Measurements from ENCODE around the gene PHEX. TPM values are rescaled to one million over a fixed set of nuclear protein-coding genes. Genes with fewer than 3 reads are reported as not detected.

The PHEX gene
- total RNA-seq, 1 donor from 2014 or later, result 0.93 TPM

- intact Hi-C loops (cut with DNase I), result no loop called here
These were observed 1.7 kb downstream of the PHEX start for GRCh38 chrX:22033818-22034217.

GRCh38 chrX:22035236-22035635, 3.1 kb downstream of the PHEX start:
- no peak for ATAC-seq
- no peak overlapping the region for H3K27ac ChIP-seq
- no peaks in the 10 kb centered on the region for H3K36me3 ChIP-seq
- H3K27me3 ChIP-seq, result no peaks in the 10 kb centered on the region
- DNase-seq, result no peak
- no peak for TF ChIP-seq CTCF (IDR thresholded peaks at IDR 0.05)
- H3K9me3 ChIP-seq, result no peaks in the 10 kb centered on the region
- H3K4me1 ChIP-seq, result no peaks in the 10 kb centered on the region
- intact Hi-C loops (cut with DNase I), result no loop called here
- no peak overlapping the region for H3K4me3 ChIP-seq

More at GRCh38 chrX:22033818-22034217, 1.7 kb downstream of the PHEX start:
- no peaks in the 10 kb centered on the region for H3K4me1 ChIP-seq
- H3K27ac ChIP-seq, result no peak overlapping the region
- ATAC-seq, result no peak
- H3K36me3 ChIP-seq, result no peaks in the 10 kb centered on the region
- H3K9me3 ChIP-seq, result no peaks in the 10 kb centered on the region
- H3K27me3 ChIP-seq, result no peaks in the 10 kb centered on the region
- DNase-seq, result no peak
- H3K4me3 ChIP-seq, result no peak overlapping the region
- TF ChIP-seq CTCF (IDR thresholded peaks at IDR 0.05), result no peak

GRCh38 chrX:22037225-22037624, 5.1 kb downstream of the PHEX start:
- ATAC-seq (no peak), DNase-seq (no peak)
- no peak for TF ChIP-seq CTCF (IDR thresholded peaks at IDR 0.05)
- H3K36me3 ChIP-seq, result no peaks in the 10 kb centered on the region
- H3K9me3 ChIP-seq, result no peaks in the 10 kb centered on the region
- no peaks in the 10 kb centered on the region for H3K27me3 ChIP-seq
- no peak overlapping the region for H3K27ac ChIP-seq
- no peaks in the 10 kb centered on the region for H3K4me1 ChIP-seq
- no peak overlapping the region for H3K4me3 ChIP-seq
- intact Hi-C loops (cut with DNase I), result no loop called here

- intact Hi-C loops (cut with DNase I), result no loop called here
- Histone ChIP-seq H3K4me3 (no peak overlapping the region), H3K27ac (no peak overlapping the region), H3K9me3 (no peaks in the 10 kb centered on the region), H3K36me3 (no peaks in the 10 kb centered on the region), H3K4me1 (no peaks in the 10 kb centered on the region), H3K27me3 (no peaks in the 10 kb centered on the region)
- ATAC-seq (no peak), DNase-seq (no peak)
- TF ChIP-seq CTCF (IDR thresholded peaks at IDR 0.05), result no peak
These were observed 5.9 kb downstream of the PHEX start for GRCh38 chrX:22037911-22038537.

GRCh38 chrX:22039541-22039940, 7.4 kb downstream of the PHEX start:
- Histone ChIP-seq H3K4me1 (no peaks in the 10 kb centered on the region), H3K27ac (no peak overlapping the region), H3K9me3 (no peaks in the 10 kb centered on the region), H3K27me3 (no peaks in the 10 kb centered on the region), H3K36me3 (no peaks in the 10 kb centered on the region), H3K4me3 (no peak overlapping the region)
- no peak for DNase-seq
- TF ChIP-seq CTCF (IDR thresholded peaks at IDR 0.05), result no peak
- ATAC-seq, result no peak
- intact Hi-C loops (cut with DNase I), result no loop called here

GRCh38 chrX:22040184-22040583, 8.1 kb downstream of the PHEX start:
- Histone ChIP-seq H3K4me1 (no peaks in the 10 kb centered on the region), H3K36me3 (no peaks in the 10 kb centered on the region), H3K27ac (no peak overlapping the region), H3K9me3 (no peaks in the 10 kb centered on the region), H3K27me3 (no peaks in the 10 kb centered on the region), H3K4me3 (no peak overlapping the region)
- intact Hi-C loops (cut with DNase I), result no loop called here
- no peak for DNase-seq
- no peak for ATAC-seq
- no peak for TF ChIP-seq CTCF (IDR thresholded peaks at IDR 0.05)

All from upper lobe of right lung (tissue), 1 donor.